ENCODE data around the gene G6PC1.
"Not testable (repeated sequence)": the region's sequence is repeated elsewhere in the genome, so short reads cannot be mapped to it uniquely, and the experiment has no call there.

Gene G6PC1

GRCh38 chr17:42920106-42920900 is 19.7 kb downstream of the G6PC1 start:
- H3K4me3 Mint-ChIP-seq, result no peak overlapping the region
- no peak for DNase-seq
- no peak overlapping the region for H3K27ac Mint-ChIP-seq
- no peaks in the 10 kb centered on the region for H3K36me3 Mint-ChIP-seq (ENCODE audit: insufficient read depth)
- peaks cover 33 to 35% of the 10 kb centered on the region in 2 donors for H3K27me3 Mint-ChIP-seq
- H3K9me3 Mint-ChIP-seq, result no peaks in the 10 kb centered on the region
- no peak for ATAC-seq (replicated peaks)
- H3K4me1 Mint-ChIP-seq (ENCODE audit: low read depth in 2 of 2), result no peaks in the 10 kb centered on the region

DNA sequence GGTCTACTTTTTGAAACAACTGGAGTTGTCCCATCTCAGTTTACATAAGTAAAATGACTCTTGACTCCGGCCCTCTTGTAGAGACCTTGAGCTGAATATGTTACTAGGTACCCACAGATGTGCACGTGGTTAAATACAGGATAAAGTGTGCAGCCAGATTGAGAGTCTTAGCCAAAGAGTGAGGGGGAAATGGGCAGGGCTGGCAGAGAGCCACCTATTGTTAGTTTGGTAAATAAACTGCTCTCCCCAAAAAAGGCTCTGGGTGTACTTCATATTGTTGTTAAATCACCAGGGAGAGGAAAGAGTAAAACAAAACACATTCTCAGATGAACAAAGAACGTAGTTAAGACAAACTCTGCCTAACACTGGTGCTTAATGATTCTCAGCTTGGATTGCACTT is 20.3 kb downstream of the G6PC1 start:
- Mint-ChIP-seq H3K27ac (no peak overlapping the region), H3K9me3 (no peaks in the 10 kb centered on the region), H3K4me1 (ENCODE audit: low read depth in 2 of 2) (no peaks in the 10 kb centered on the region), H3K4me3 (no peak overlapping the region), H3K36me3 (ENCODE audit: insufficient read depth) (no peaks in the 10 kb centered on the region), H3K27me3 (peaks cover 33 to 35% of the 10 kb centered on the region in 2 donors)
- DNase-seq (no peak), ATAC-seq (replicated peaks) (no peak)

DNA sequence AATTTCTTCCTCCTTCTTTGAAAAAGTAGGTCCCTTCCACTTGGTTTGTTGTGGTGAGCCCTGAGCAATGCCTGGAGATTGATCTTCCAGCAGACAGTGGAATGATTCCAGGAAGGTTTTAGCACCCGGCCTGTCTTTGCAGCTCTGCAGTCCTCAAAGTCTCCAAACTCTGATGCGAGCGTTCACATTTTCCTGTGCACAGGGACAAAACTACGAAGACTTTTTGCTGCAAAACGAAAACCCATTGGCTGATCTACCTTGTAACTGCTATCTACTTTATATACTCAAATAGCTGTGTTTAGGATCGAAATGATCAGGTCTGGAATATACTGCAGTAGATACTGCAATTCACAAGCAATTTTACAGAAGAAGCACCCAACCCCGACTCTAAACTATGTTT is 21.7 kb downstream of the G6PC1 start:
- Mint-ChIP-seq H3K27me3 (peaks cover 32 to 35% of the 10 kb centered on the region in 2 donors), H3K9me3 (no peaks in the 10 kb centered on the region), H3K36me3 (ENCODE audit: insufficient read depth) (no peaks in the 10 kb centered on the region), H3K27ac (no peak overlapping the region), H3K4me1 (ENCODE audit: low read depth in 2 of 2) (no peaks in the 10 kb centered on the region), H3K4me3 (no peak overlapping the region)
- ATAC-seq (replicated peaks) (no peak), DNase-seq (no peak)

DNA sequence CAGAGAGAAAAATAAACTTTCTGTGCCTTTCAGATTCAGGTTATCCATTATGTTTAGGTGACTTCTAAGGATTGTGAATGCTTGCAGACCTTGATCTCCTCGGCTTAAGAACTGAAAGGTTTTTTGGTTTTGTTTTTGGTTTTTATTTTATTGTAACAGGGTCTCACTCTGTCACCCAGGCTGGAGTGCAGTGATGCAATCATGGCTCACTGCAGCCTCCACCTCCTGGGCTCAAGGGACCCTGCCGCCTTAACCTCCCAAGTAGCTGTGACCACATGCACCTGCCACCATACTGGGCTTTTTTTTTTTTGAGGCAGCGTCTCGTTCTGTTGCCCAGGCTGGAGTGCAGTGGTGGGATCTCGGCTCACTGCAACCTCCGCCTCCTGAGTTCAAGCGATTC is 22.9 kb downstream of the G6PC1 start:
- DNase-seq, H3K4me3 Mint-ChIP-seq: not testable (repeated sequence)

GRCh38 chr17:42924891-42925290 is 24.3 kb downstream of the G6PC1 start:
- Mint-ChIP-seq H3K27me3 (peaks cover 25 to 36% of the 10 kb centered on the region in 2 donors), H3K27ac (no peak overlapping the region), H3K4me1 (ENCODE audit: low read depth in 2 of 2) (no peaks in the 10 kb centered on the region), H3K9me3 (no peaks in the 10 kb centered on the region), H3K4me3 (no peak overlapping the region), H3K36me3 (ENCODE audit: insufficient read depth) (no peaks in the 10 kb centered on the region)
- ATAC-seq (replicated peaks) (no peak), DNase-seq (no peak)

More for the DNA sequence above, 22.9 kb downstream of the G6PC1 start:
- not testable (repeated sequence) for ATAC-seq (replicated peaks); H3K4me1 Mint-ChIP-seq (ENCODE audit: low read depth in 2 of 2); H3K36me3 Mint-ChIP-seq (ENCODE audit: insufficient read depth); H3K27ac Mint-ChIP-seq; H3K9me3 Mint-ChIP-seq
- peaks cover 29 to 39% of the 10 kb centered on the region in 2 donors for H3K27me3 Mint-ChIP-seq

GRCh38 chr17:42928714-42929496 is 28.3 kb downstream of the G6PC1 start:
- H3K27ac Mint-ChIP-seq, result no peak overlapping the region
- H3K36me3 Mint-ChIP-seq (ENCODE audit: insufficient read depth), result no peaks in the 10 kb centered on the region

GRCh38 chr17:42929497-42929844 is 28.9 kb downstream of the G6PC1 start:
- no peaks in the 10 kb centered on the region for H3K36me3 Mint-ChIP-seq (ENCODE audit: insufficient read depth)
- DNase-seq, result no peak
- ATAC-seq (replicated peaks), result no peak
- H3K27ac Mint-ChIP-seq, result no peak overlapping the region
- H3K4me1 Mint-ChIP-seq (ENCODE audit: low read depth in 2 of 2), result no peaks in the 10 kb centered on the region
- H3K27me3 Mint-ChIP-seq, result peaks cover 14 to 24% of the 10 kb centered on the region in 2 donors
- no peaks in the 10 kb centered on the region for H3K9me3 Mint-ChIP-seq
- no peak overlapping the region for H3K4me3 Mint-ChIP-seq

More at GRCh38 chr17:42928714-42929496, 28.3 kb downstream of the G6PC1 start:
- Mint-ChIP-seq H3K4me1 (ENCODE audit: low read depth in 2 of 2) (no peaks in the 10 kb centered on the region), H3K27me3 (peaks cover 9 to 19% of the 10 kb centered on the region in 2 donors), H3K4me3 (no peak overlapping the region), H3K9me3 (no peaks in the 10 kb centered on the region)
- DNase-seq (no peak), ATAC-seq (replicated peaks) (peak; percentile 32)

DNA sequence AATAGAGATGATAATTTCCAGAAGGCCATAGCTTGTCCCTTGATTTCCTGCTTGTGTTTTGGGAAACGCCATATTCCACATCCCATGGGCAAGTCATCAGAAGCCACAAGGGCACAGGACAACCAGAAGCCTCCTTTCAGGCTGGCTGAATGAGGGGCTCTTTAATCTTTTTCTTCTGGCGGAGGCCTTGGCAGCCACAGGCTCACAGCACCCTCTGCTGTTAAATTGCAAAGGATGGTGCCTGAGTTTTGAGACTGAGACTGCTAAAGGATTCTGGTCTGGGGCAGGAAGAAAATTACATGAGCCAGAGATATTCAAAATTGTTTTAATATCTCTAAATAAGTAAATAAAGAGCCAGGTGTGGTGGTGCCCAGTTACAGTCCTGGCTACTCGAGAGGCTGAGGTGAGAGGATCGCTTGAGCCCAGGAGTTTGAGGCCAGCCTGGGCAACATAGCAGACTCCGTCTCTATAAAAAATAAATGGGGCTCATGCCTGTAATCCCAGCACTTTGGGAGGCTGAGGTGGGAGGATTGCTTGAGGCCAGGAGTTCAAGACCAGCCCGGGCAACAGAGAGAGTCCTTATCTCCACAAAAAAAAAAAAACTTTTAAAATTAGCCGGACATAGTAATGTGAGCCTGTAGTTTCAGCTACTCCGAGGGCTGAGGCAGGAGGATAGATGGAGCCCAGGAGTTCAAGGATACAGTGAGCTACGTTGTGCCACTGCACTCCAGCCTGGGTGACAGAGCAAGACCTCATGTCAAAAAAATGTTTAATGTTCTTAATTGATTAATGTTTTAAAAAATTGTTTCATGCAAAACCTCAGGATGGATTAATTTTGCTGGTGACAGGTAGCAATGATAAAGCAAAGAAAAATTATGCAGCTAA is 37.4 kb downstream of the G6PC1 start:
- no peak for ATAC-seq (replicated peaks)
- H3K4me3 Mint-ChIP-seq, result no peak overlapping the region
- no peaks in the 10 kb centered on the region for H3K9me3 Mint-ChIP-seq
- H3K27me3 Mint-ChIP-seq, result peaks cover 14 to 26% of the 10 kb centered on the region in 2 donors
- H3K36me3 Mint-ChIP-seq (ENCODE audit: insufficient read depth), result no peaks in the 10 kb centered on the region
- H3K4me1 Mint-ChIP-seq (ENCODE audit: low read depth in 2 of 2), result no peaks in the 10 kb centered on the region
- peak overlapping the region in 1 of 2 donors; percentile 33 for H3K27ac Mint-ChIP-seq
- no peak for DNase-seq

- DNase-seq (no peak), ATAC-seq (replicated peaks) (no peak)
- H3K9me3 Mint-ChIP-seq, result no peaks in the 10 kb centered on the region
- no peak overlapping the region for H3K27ac Mint-ChIP-seq
- H3K4me3 Mint-ChIP-seq, result no peak overlapping the region
- H3K4me1 Mint-ChIP-seq (ENCODE audit: low read depth in 2 of 2), result no peaks in the 10 kb centered on the region
- H3K27me3 Mint-ChIP-seq, result peaks cover 6 to 11% of the 10 kb centered on the region in 2 donors
- peaks cover 14% of the 10 kb centered on the region for H3K36me3 Mint-ChIP-seq (ENCODE audit: insufficient read depth)
Measured at GRCh38 chr17:42944211-42944610, 43.6 kb downstream of the G6PC1 start.

DNA sequence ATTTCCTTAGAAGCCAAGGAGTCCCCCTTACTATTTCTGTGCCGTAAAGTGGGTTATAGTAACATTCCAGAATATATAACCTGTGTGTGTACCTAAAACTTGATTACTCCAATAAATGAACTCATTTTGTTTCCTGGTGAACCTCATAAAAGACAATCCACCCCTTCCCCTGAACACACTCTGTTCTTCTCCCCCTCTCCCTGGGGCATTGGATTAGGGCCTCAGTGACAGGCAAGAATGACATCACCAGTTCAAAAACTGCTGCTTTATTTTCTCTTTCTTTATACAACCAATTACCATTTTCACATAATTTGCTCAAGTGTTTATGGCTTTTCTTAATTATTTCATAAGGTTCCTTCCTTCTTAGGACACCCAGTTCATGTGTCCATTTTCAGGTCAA is 46.2 kb downstream of the G6PC1 start:
- Mint-ChIP-seq H3K27me3 (no peaks in the 10 kb centered on the region), H3K4me1 (ENCODE audit: low read depth in 2 of 2) (no peaks in the 10 kb centered on the region), H3K4me3 (no peak overlapping the region), H3K9me3 (no peaks in the 10 kb centered on the region), H3K36me3 (ENCODE audit: insufficient read depth) (peaks cover 32% of the 10 kb centered on the region), H3K27ac (no peak overlapping the region)
- ATAC-seq (replicated peaks), result no peak
- DNase-seq, result no peak

DNA sequence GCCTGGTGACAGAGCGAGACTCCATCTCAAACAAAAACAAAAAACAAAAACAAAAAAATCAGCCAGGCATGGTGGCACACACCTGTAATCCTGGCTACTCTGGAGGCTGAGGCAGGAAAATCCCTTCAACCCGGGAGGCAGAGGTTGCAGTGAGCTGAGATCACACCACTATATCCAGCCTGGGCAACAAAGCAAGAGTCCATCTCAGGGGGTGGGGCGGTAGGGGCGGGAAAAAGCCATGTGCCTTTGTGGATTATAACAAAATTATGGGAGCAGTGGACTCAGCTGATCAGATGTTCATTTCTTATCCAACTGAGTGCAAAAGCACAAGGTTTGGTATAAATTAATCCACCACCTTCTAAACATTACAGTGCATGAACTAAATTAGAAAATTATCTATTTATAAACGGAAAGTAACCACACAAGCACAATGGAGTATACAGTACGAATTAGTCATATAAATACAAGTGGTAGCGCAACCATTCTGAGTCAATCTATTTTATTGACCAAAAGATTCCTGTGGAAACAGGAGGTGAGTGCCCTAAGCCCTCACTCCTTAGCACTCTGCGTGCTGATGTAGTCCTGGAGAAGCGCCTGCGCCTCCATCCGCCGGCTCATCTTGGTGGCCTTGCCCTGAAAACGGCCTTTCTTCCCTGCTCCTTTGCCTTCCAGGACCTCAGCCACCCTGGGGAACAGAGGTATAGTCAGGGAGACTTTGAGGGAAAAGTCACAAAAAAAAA is 49.6 kb downstream of the G6PC1 start:
- H3K27ac Mint-ChIP-seq, result peak overlapping the region in 1 of 2 donors; percentile 58
- H3K4me1 Mint-ChIP-seq (ENCODE audit: low read depth in 2 of 2), result no peaks in the 10 kb centered on the region
- peaks cover 61% of the 10 kb centered on the region for H3K36me3 Mint-ChIP-seq (ENCODE audit: insufficient read depth)
- DNase-seq (no peak), ATAC-seq (replicated peaks) (no peak)
- H3K4me3 Mint-ChIP-seq, result no peak overlapping the region
- no peaks in the 10 kb centered on the region for H3K9me3 Mint-ChIP-seq
- no peaks in the 10 kb centered on the region for H3K27me3 Mint-ChIP-seq

Data from effector memory CD8-positive, alpha-beta T cell (primary cell).